Peyer's patch (tissue), 4 donors: ENCODE results near the gene LTV1. TPM values are rescaled to one million over a fixed set of nuclear protein-coding genes. Genes with fewer than 3 reads are reported as not detected.
A peak's percentile ranks its signal among the peaks of the same experiment; 100 is the strongest.
"Not testable (repeated sequence)": the region's sequence is repeated elsewhere in the genome, so short reads cannot be mapped to it uniquely, and the experiment has no call there.

Experiments used
- DNase-seq, 3 donors: peaks; one replicate each; pipeline ENCODE4 v3.0.0-alpha.2; 2017 to 2019
- H3K27ac ChIP-seq, 4 donors: fragments of 200-600 bp; sonication (generic); one replicate each; pipeline ENCODE4 v1.5.1; 2016 to 2019
- H3K27me3 ChIP-seq, 2 donors: fragments of 200-600 bp; sonication (generic); one replicate each; pipeline ENCODE4 v1.5.1; 2019
- H3K36me3 ChIP-seq, 3 donors: fragments of 200-600 bp; sonication (generic); one replicate each; pipeline ENCODE4 v1.5.1; 2016 to 2019
- H3K4me1 ChIP-seq, 4 donors: fragments of 200-600 bp; sonication (generic); one replicate each; pipeline ENCODE4 v1.5.1; 2016 to 2019
- H3K4me3 ChIP-seq, 4 donors: fragments of 200-600 bp; sonication (generic); 1 replicate in 3 of 4; 2 replicates in 1 of 4; pipeline ENCODE4 v1.5.1; 2016 to 2019; ENCODE audit warnings: mild to moderate bottlenecking in 1 of 4
- H3K9me3 ChIP-seq, 4 donors: fragments of 200-600 bp; sonication (generic); one replicate each; pipeline ENCODE4 v1.5.1; 2016 to 2019; ENCODE audit warnings: mild to moderate bottlenecking in 1 of 4
- POLR2A ChIP-seq, 2 donors: fragments of 450-650 bp; IDR thresholded peaks; one replicate each; pipeline ENCODE4 v1.5.1; 2017; ENCODE audit warnings: antibody characterized with exemption in 2 of 2, mild to moderate bottlenecking in 2 of 2, moderate library complexity in 2 of 2
- total RNA-seq, 4 donors: library from RNA; depleted of rRNA; stranded (reverse); fragments of >200 nt; gene quantifications; one replicate each; pipeline ENCODE4 v1.1.0, GENCODE V29; 2016
- TF ChIP-seq, protein P1 (sequence below), 6 experiments: fragments of 450-650 bp in 4 of 6; fragments of 200-600 bp in 2 of 6; sonication (generic) in 1 of 6; IDR thresholded peaks; one replicate each; pipeline ENCODE4 v1.5.1; 2017 to 2019; ENCODE audit warnings: antibody characterized with exemption in 6 of 6, mild to moderate bottlenecking in 3 of 6, moderate library complexity in 1 of 6

Gene LTV1
- total RNA-seq, 4 donors from 2014 or later = 10.7 to 23.9 (median 11.1) TPM

DNA sequence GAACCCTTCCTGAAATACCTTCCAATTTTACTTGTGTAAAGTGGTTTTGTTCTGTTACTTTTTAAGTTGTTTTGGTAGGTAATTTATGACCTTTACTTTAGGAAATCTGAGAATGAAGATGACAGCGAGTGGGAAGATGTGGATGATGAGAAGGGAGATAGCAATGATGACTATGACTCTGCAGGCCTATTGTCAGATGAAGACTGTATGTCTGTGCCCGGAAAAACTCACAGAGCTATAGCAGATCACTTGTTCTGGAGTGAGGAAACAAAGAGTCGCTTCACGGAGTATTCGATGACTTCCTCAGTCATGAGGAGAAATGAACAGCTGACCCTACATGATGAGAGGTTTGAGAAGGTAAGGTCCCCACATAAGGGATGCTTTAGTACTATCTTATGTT lies 14.5 kb downstream of the LTV1 start:
- Histone ChIP-seq H3K9me3 (no peaks in the 10 kb centered on the region), H3K36me3 (peaks cover 0 to 85% (median 0%) of the 10 kb centered on the region in 3 donors), H3K27me3 (no peaks in the 10 kb centered on the region), H3K4me3 (no peak overlapping the region), H3K4me1 (no peaks in the 10 kb centered on the region), H3K27ac (no peak overlapping the region)
- no peak for DNase-seq
- no peak for TF ChIP-seq POLR2A (IDR thresholded peaks at IDR 0.05)
- TF ChIP-seq, protein P1, sequence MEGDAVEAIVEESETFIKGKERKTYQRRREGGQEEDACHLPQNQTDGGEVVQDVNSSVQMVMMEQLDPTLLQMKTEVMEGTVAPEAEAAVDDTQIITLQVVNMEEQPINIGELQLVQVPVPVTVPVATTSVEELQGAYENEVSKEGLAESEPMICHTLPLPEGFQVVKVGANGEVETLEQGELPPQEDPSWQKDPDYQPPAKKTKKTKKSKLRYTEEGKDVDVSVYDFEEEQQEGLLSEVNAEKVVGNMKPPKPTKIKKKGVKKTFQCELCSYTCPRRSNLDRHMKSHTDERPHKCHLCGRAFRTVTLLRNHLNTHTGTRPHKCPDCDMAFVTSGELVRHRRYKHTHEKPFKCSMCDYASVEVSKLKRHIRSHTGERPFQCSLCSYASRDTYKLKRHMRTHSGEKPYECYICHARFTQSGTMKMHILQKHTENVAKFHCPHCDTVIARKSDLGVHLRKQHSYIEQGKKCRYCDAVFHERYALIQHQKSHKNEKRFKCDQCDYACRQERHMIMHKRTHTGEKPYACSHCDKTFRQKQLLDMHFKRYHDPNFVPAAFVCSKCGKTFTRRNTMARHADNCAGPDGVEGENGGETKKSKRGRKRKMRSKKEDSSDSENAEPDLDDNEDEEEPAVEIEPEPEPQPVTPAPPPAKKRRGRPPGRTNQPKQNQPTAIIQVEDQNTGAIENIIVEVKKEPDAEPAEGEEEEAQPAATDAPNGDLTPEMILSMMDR (IDR thresholded peaks at IDR 0.05) = no peak

DNA sequence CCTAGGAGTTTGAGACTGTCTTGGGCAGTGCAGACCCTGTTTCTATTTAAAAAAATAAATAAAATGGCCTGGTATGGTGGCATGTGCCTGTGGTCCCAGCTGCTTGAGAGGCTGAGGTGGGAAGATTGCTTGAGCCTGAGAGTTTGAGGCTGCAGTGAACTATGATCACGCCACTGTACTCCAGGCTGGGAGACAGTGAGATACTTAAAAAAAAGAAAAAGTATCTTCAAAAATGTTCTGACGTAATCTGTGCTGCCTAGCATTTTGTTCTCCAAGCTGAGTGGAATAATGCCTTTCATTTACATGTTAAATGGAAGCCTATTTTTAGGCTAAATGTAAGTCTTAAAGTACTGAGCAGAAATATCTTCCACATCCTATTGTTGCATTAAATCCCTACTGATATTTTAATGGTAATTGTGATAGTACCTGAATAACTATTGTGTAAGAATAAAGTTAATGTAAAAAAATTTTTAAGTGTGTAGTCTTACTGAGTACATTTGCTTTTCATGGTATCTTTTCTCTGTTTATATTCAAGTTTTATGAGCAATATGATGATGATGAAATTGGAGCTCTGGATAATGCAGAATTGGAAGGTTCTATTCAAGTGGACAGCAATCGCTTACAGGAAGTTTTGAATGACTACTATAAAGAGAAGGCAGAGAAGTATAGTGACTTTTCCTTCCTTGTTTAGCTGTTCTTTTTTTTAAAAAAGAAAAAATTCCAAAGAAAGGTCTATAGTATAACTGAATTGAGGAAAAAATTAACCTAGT lies 16.9 kb downstream of the LTV1 start:
- Histone ChIP-seq H3K36me3 (peaks cover 0 to 94% (median 0%) of the 10 kb centered on the region in 3 donors), H3K27ac (no peak overlapping the region), H3K4me3 (no peak overlapping the region), H3K9me3 (no peaks in the 10 kb centered on the region), H3K27me3 (no peaks in the 10 kb centered on the region), H3K4me1 (no peaks in the 10 kb centered on the region)
- DNase-seq = no peak
- TF ChIP-seq, protein P1 (IDR thresholded peaks at IDR 0.05) = no peak
- no peak for TF ChIP-seq POLR2A (IDR thresholded peaks at IDR 0.05)

DNA sequence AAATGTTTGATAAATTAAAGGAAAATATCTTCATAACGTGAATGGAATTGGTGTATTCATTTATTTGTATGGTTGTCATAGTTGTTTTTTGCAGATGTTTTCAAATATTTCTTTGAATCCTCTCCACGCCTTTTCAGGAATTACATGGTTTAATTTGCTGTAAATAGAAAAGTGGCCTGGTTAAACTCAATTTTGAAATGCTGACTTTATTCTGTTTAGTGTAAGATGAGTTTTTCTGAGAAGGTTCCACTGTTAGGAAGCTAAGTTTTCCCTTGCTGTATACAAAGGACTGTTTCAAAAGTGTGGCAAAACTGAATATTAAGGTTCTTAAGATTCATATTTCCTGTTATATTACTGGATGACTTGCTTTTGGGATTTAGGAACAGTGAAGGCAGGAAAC lies 20.6 kb downstream of the LTV1 start:
- no peaks in the 10 kb centered on the region for H3K4me1 ChIP-seq
- DNase-seq = no peak
- no peak overlapping the region for H3K4me3 ChIP-seq
- H3K9me3 ChIP-seq = no peaks in the 10 kb centered on the region
- H3K27me3 ChIP-seq = no peaks in the 10 kb centered on the region
- H3K27ac ChIP-seq = no peak overlapping the region
- TF ChIP-seq, protein P1 (IDR thresholded peaks at IDR 0.05) = no peak
- no peak for TF ChIP-seq POLR2A (IDR thresholded peaks at IDR 0.05)
- peaks cover 0 to 62% (median 0%) of the 10 kb centered on the region in 3 donors for H3K36me3 ChIP-seq

DNA sequence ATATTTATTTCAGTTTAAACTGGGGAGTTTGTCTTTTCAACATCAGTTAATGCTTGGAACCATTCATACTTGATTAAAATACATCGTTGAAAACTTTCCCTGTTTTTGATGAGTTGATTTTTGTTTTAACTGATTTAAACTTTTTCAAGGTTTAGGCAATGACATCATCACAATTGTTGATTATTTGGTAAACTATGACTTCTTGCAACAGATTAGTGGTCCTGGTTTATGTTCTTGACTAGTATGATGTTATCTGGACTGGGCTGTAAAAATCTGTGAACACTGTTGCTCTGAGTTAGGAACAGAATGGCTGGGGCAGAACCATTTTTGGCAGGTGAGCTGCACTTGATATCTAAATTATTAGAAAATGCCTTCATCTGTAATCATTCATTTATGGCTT lies 21.1 kb downstream of the LTV1 start, which contains the start of gene ZC2HC1B:
Gene ZC2HC1B (plus strand): TSS at position 241 of the 400 bp plus-strand sequence. CDS start 66 bp downstream, at position 307.
- Histone ChIP-seq H3K4me1 (no peaks in the 10 kb centered on the region), H3K36me3 (peaks cover 0 to 57% (median 0%) of the 10 kb centered on the region in 3 donors), H3K27me3 (no peaks in the 10 kb centered on the region), H3K9me3 (no peaks in the 10 kb centered on the region), H3K27ac (peak within 1 kb of the TSS in 1 of 4 donors; percentile 37), H3K4me3 (no peak within 1 kb of the TSS)
- TF ChIP-seq, protein P1 (IDR thresholded peaks at IDR 0.05) = no peak
- TF ChIP-seq POLR2A (IDR thresholded peaks at IDR 0.05) = no peak
- DNase-seq = no peak

DNA sequence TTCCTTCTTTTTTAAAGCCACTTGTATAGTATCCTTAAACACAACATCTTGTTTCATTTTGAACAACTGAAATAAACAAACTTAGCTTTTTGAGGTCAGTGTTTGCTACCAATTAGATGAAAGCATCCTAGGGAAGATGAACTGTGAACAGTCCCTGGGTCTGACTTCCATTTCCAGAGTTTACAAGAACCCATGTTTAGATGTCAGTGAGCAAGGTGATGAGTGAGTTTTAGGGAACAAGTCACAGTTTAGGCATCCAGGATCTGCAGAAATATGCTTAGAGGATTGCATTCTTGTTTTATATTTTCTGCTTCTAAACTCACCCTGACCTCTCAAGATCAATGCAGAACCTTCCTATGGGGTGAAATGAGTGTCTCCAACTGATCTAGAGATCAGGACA lies 24.1 kb downstream of the LTV1 start:
- Histone ChIP-seq H3K27ac (no peak overlapping the region), H3K36me3 (peaks cover 0 to 27% (median 0%) of the 10 kb centered on the region in 3 donors), H3K27me3 (no peaks in the 10 kb centered on the region), H3K4me1 (no peaks in the 10 kb centered on the region), H3K4me3 (no peak overlapping the region), H3K9me3 (no peaks in the 10 kb centered on the region)
- DNase-seq = no peak
- TF ChIP-seq, protein P1 (IDR thresholded peaks at IDR 0.05) = no peak
- TF ChIP-seq POLR2A (IDR thresholded peaks at IDR 0.05) = no peak

DNA sequence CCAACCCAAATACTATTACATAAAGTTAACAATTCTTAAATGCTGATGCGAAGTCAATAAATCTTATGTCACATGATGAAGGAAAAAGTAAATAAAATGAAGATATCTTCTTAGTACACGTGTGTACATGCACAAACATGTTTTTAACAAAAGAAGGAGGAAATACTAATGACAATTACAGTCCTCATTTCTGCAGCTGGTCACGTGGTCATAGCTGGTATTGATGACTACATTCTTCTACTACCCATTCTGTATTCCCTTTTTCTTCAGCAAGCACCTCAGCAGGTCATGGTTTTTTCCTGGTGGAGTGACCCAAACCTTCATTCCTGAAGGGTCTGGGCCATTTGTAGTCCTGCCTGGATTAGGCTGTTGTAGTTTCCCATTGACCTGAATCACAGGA lies 25.7 kb downstream of the LTV1 start:
- H3K4me3 ChIP-seq, H3K27me3 ChIP-seq, H3K27ac ChIP-seq, DNase-seq, H3K9me3 ChIP-seq, H3K4me1 ChIP-seq: not testable (repeated sequence)
- peaks cover 0 to 12% (median 0%) of the 10 kb centered on the region in 3 donors for H3K36me3 ChIP-seq

DNA sequence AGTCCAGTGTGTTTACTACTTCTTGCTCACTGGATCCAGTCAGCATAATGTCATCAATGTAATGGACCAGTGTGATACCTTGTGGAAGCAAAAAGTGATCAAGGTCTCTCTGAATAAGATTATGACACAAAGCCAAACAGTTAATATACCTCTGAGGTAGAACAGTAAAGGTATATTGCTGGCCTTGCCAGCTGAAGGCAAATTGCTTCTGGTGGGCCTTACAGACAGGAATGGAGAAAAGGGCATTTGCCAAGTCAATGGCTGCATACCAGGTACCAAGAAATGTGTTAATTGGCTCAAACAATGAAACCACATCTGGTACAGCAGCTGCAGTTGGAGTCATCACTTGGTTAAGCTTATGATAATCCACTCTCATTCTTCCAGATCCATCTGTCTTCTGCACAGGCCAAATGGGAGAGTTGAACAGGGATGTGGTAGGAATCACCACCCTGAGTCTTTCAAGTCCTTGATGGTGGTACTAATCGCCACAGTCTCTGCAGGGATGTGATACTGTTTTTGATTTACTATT lies 28.1 kb downstream of the LTV1 start:
- not testable (repeated sequence) for DNase-seq, H3K4me3 ChIP-seq, H3K27me3 ChIP-seq, H3K4me1 ChIP-seq, H3K27ac ChIP-seq, H3K9me3 ChIP-seq, H3K36me3 ChIP-seq
